OCI-LY3 (cell line): ENCODE data around the gene KCNJ12.
"Not testable (repeated sequence)": the region's sequence is repeated elsewhere in the genome, so short reads cannot be mapped to it uniquely, and the experiment has no call there.

Source experiments
- H2AFZ ChIP-seq: fragments of 200-600, 300-600 bp; shearing (Covaris generic); 2 replicates; pipeline ENCODE4 v1.6.0; 2014; ENCODE audit warnings: antibody characterized with exemption, low read depth, low read length
- H3K27ac ChIP-seq: fragments of 200-600, 300-600 bp; sonication (generic); 2 replicates; pipeline ENCODE4 v1.5.1; 2014; ENCODE audit warnings: mild to moderate bottlenecking, low read length, moderate library complexity, mixed read lengths
- H3K27me3 ChIP-seq: fragments of 200-600, 300-600 bp; sonication (generic); 2 replicates; pipeline ENCODE4 v1.6.1; 2014; ENCODE audit warnings: low read depth, low read length, mixed read lengths
- H3K36me3 ChIP-seq: fragments of 200-600, 300-600 bp; sonication (generic); replicated peaks from 2 replicates; pipeline ENCODE3; 2014; ENCODE audit warnings: low read depth, low read length, mixed read lengths
- H3K4me1 ChIP-seq: fragments of 300-600, 200-600 bp; sonication (generic); 2 replicates; pipeline ENCODE4 v1.6.1; 2014; ENCODE audit warnings: low read length, mixed read lengths
- H3K4me2 ChIP-seq: fragments of 200-600, 300-600 bp; sonication (generic); 2 replicates; pipeline ENCODE4 v1.6.1; 2014; ENCODE audit warnings: low read length, mixed read lengths
- H3K4me3 ChIP-seq: fragments of 300-600, 200-600 bp; sonication (generic); 2 replicates; pipeline ENCODE4 v1.5.1; 2014; ENCODE audit warnings: antibody characterized with exemption, mild to moderate bottlenecking, low read length, moderate library complexity
- H3K79me2 ChIP-seq: fragments of 300-600, 200-600 bp; shearing (Covaris generic); 2 replicates; pipeline ENCODE4 v1.6.1; 2014; ENCODE audit warnings: mild to moderate bottlenecking, low read length, mixed read lengths
- H3K9ac ChIP-seq: fragments of 300-600, 200-600 bp; shearing (Covaris generic); 2 replicates; pipeline ENCODE4 v1.6.0; 2014; ENCODE audit warnings: mild to moderate bottlenecking, low read length, moderate library complexity
- H3K9me3 ChIP-seq: fragments of 200-600, 300-600 bp; shearing (Covaris generic); 2 replicates; pipeline ENCODE4 v1.6.1; 2014; ENCODE audit warnings: low read length, mixed read lengths; ENCODE audit not compliant: insufficient read depth
- H4K20me1 ChIP-seq: fragments of 200-600, 300-600 bp; sonication (generic); 2 replicates; pipeline ENCODE4 v1.6.1; 2016; ENCODE audit warnings: low read length, mixed read lengths; ENCODE audit not compliant: insufficient read depth
- CTCF ChIP-seq: fragments of 200-600, 300-600 bp; sonication (generic); IDR thresholded peaks from 2 replicates; pipeline ENCODE4 v1.5.1; 2014; ENCODE audit warnings: antibody characterized with exemption, low read length, low read depth
- EZH2phosphoT487 ChIP-seq: fragments of 200-600 bp; shearing (Covaris generic); IDR thresholded peaks from 2 replicates; pipeline ENCODE4 v1.6.1; 2018; ENCODE audit warnings: antibody characterized with exemption, mixed run types, low read depth

The KCNJ12 gene

GRCh38 chr17:21397341-21398190 lies 21.4 kb downstream of the KCNJ12 start:
- H3K27me3 ChIP-seq, result no peaks in the 10 kb centered on the region
- no peaks in the 10 kb centered on the region for H4K20me1 ChIP-seq
- no peaks in the 10 kb centered on the region for H3K79me2 ChIP-seq
- H3K36me3 ChIP-seq, result no peaks in the 10 kb centered on the region
- no peak overlapping the region for H2AFZ ChIP-seq
- no peak for TF ChIP-seq CTCF
- no peak for TF ChIP-seq EZH2phosphoT487
- H3K9me3 ChIP-seq, result no peaks in the 10 kb centered on the region
- H3K4me1 ChIP-seq, result no peaks in the 10 kb centered on the region
- no peak overlapping the region for H3K4me3 ChIP-seq
- H3K4me2 ChIP-seq, result no peak overlapping the region
- H3K9ac ChIP-seq, result no peak overlapping the region
- no peak overlapping the region for H3K27ac ChIP-seq

GRCh38 chr17:21399474-21400186 lies 23.5 kb downstream of the KCNJ12 start:
- H2AFZ ChIP-seq, result no peak overlapping the region

GRCh38 chr17:21400187-21400569 lies 24.0 kb downstream of the KCNJ12 start:
- not testable (repeated sequence) for H3K4me1 ChIP-seq, H3K27me3 ChIP-seq, H3K79me2 ChIP-seq, H3K9me3 ChIP-seq, H3K9ac ChIP-seq, H3K4me2 ChIP-seq, H2AFZ ChIP-seq, H3K36me3 ChIP-seq, H3K4me3 ChIP-seq, H3K27ac ChIP-seq, H4K20me1 ChIP-seq

More at GRCh38 chr17:21399474-21400186, 23.5 kb downstream of the KCNJ12 start:
- TF ChIP-seq EZH2phosphoT487, result no peak
- Histone ChIP-seq H3K9me3 (no peaks in the 10 kb centered on the region), H3K9ac (no peak overlapping the region), H3K79me2 (no peaks in the 10 kb centered on the region), H3K4me1 (no peaks in the 10 kb centered on the region), H4K20me1 (no peaks in the 10 kb centered on the region), H3K4me3 (no peak overlapping the region), H3K27me3 (no peaks in the 10 kb centered on the region), H3K4me2 (no peak overlapping the region), H3K36me3 (no peaks in the 10 kb centered on the region), H3K27ac (no peak overlapping the region)

- TF ChIP-seq EZH2phosphoT487 (no peak), CTCF (no peak)
- H3K9ac ChIP-seq, result no peak overlapping the region
- no peak overlapping the region for H3K27ac ChIP-seq
- H3K4me1 ChIP-seq, result no peaks in the 10 kb centered on the region
- H4K20me1 ChIP-seq, result no peaks in the 10 kb centered on the region
- no peak overlapping the region for H2AFZ ChIP-seq
- no peaks in the 10 kb centered on the region for H3K27me3 ChIP-seq
- H3K36me3 ChIP-seq, result no peaks in the 10 kb centered on the region
- H3K9me3 ChIP-seq, result no peaks in the 10 kb centered on the region
- no peaks in the 10 kb centered on the region for H3K79me2 ChIP-seq
- H3K4me3 ChIP-seq, result no peak overlapping the region
- no peak overlapping the region for H3K4me2 ChIP-seq
Observed at GRCh38 chr17:21400816-21401593, 24.8 kb downstream of the KCNJ12 start.

GRCh38 chr17:21402166-21402571 lies 26.0 kb downstream of the KCNJ12 start:
- H3K27ac ChIP-seq, H3K9ac ChIP-seq, H3K4me1 ChIP-seq, H3K4me3 ChIP-seq, H4K20me1 ChIP-seq, H2AFZ ChIP-seq, H3K36me3 ChIP-seq, H3K27me3 ChIP-seq, H3K79me2 ChIP-seq, H3K9me3 ChIP-seq, H3K4me2 ChIP-seq: not testable (repeated sequence)

GRCh38 chr17:21402926-21403325 lies 26.8 kb downstream of the KCNJ12 start:
- not testable (repeated sequence) for H4K20me1 ChIP-seq, H3K4me2 ChIP-seq, H3K79me2 ChIP-seq, H3K36me3 ChIP-seq, H3K4me3 ChIP-seq, H3K9me3 ChIP-seq, H3K4me1 ChIP-seq, H3K9ac ChIP-seq, H3K27me3 ChIP-seq, H2AFZ ChIP-seq, H3K27ac ChIP-seq

GRCh38 chr17:21404106-21404505 lies 27.9 kb downstream of the KCNJ12 start:
- not testable (repeated sequence) for H3K4me1 ChIP-seq, H3K4me2 ChIP-seq

More at GRCh38 chr17:21404106-21404505, 27.9 kb downstream of the KCNJ12 start:
- H2AFZ ChIP-seq, H4K20me1 ChIP-seq, H3K9ac ChIP-seq, H3K27me3 ChIP-seq, H3K9me3 ChIP-seq, H3K79me2 ChIP-seq, H3K4me3 ChIP-seq, H3K27ac ChIP-seq, H3K36me3 ChIP-seq: not testable (repeated sequence)
